ACC112 (cell line): ENCODE measurements around the gene DIAPH2.

ENCODE experiments used
- H2AFZ ChIP-seq: fragments of 200-600 bp; sonication (generic); one replicate; pipeline ENCODE4 v1.6.0; 2017; ENCODE audit warnings: antibody characterized with exemption, low read length; ENCODE audit not compliant: unreplicated experiment
- H3K27ac ChIP-seq: fragments of 200-600 bp; sonication (generic); 2 replicates; pipeline ENCODE4 v1.5.1; 2014; ENCODE audit warnings: low read depth, mild to moderate bottlenecking, antibody characterized with exemption, low read length, moderate library complexity
- H3K27me3 ChIP-seq: fragments of 200-600 bp; sonication (generic); 2 replicates; pipeline ENCODE4 v1.6.1; 2014; ENCODE audit warnings: mild to moderate bottlenecking, antibody characterized with exemption, low read length, moderate library complexity, mixed read lengths; ENCODE audit not compliant: insufficient read depth
- H3K36me3 ChIP-seq: fragments of 200-600 bp; sonication (generic); 2 replicates; pipeline ENCODE4 v1.6.1; 2016; ENCODE audit warnings: mild to moderate bottlenecking, antibody characterized with exemption, low read length, moderate library complexity, mixed read lengths; ENCODE audit not compliant: insufficient read depth
- H3K4me1 ChIP-seq: fragments of 200-600 bp; sonication (generic); one replicate; pipeline ENCODE4 v1.6.1; 2016; ENCODE audit warnings: low read length, mixed read lengths; ENCODE audit not compliant: insufficient read depth, unreplicated experiment, control insufficient read depth
- H3K4me3 ChIP-seq: fragments of 200-600 bp; sonication (generic); 2 replicates; pipeline ENCODE4 v1.5.1; 2014; ENCODE audit warnings: mild to moderate bottlenecking, low read depth, low read length
- H3K79me2 ChIP-seq: fragments of 200-600 bp; sonication (generic); one replicate; pipeline ENCODE4 v1.6.0; 2016; ENCODE audit warnings: low read length; ENCODE audit not compliant: control insufficient read depth, unreplicated experiment, insufficient read depth

DIAPH2 gene

GRCh38 chrX:97066381-97066780 lies 381.7 kb downstream of the DIAPH2 start:
- no peak overlapping the region for H3K27ac ChIP-seq
- no peak overlapping the region for H2AFZ ChIP-seq
- H3K27me3 ChIP-seq = no peaks in the 10 kb centered on the region
- no peak overlapping the region for H3K4me3 ChIP-seq
- no peaks in the 10 kb centered on the region for H3K36me3 ChIP-seq
- no peaks in the 10 kb centered on the region for H3K79me2 ChIP-seq
- H3K4me1 ChIP-seq = no peaks in the 10 kb centered on the region

GRCh38 chrX:97070346-97070745 lies 385.7 kb downstream of the DIAPH2 start:
- Histone ChIP-seq H2AFZ (no peak overlapping the region), H3K27me3 (no peaks in the 10 kb centered on the region), H3K36me3 (no peaks in the 10 kb centered on the region), H3K4me3 (no peak overlapping the region), H3K27ac (no peak overlapping the region), H3K4me1 (no peaks in the 10 kb centered on the region), H3K79me2 (no peaks in the 10 kb centered on the region)

- H3K36me3 ChIP-seq = no peaks in the 10 kb centered on the region
- H3K79me2 ChIP-seq = no peaks in the 10 kb centered on the region
- H3K27ac ChIP-seq = no peak overlapping the region
- no peaks in the 10 kb centered on the region for H3K27me3 ChIP-seq
- H2AFZ ChIP-seq = no peak overlapping the region
- no peaks in the 10 kb centered on the region for H3K4me1 ChIP-seq
- no peak overlapping the region for H3K4me3 ChIP-seq
Observed at GRCh38 chrX:97074400-97074799, 389.8 kb downstream of the DIAPH2 start.

GRCh38 chrX:97089116-97089515 lies 404.5 kb downstream of the DIAPH2 start:
- Histone ChIP-seq H3K36me3 (no peaks in the 10 kb centered on the region), H3K27me3 (no peaks in the 10 kb centered on the region), H3K4me3 (no peak overlapping the region), H3K27ac (no peak overlapping the region), H2AFZ (no peak overlapping the region), H3K4me1 (no peaks in the 10 kb centered on the region), H3K79me2 (no peaks in the 10 kb centered on the region)

GRCh38 chrX:97096385-97096784 lies 411.7 kb downstream of the DIAPH2 start:
- Histone ChIP-seq H3K4me3 (no peak overlapping the region), H3K27me3 (no peaks in the 10 kb centered on the region), H3K79me2 (no peaks in the 10 kb centered on the region), H3K4me1 (no peaks in the 10 kb centered on the region), H3K36me3 (no peaks in the 10 kb centered on the region), H3K27ac (no peak overlapping the region), H2AFZ (no peak overlapping the region)

GRCh38 chrX:97102938-97103337 lies 418.3 kb downstream of the DIAPH2 start:
- no peak overlapping the region for H3K4me3 ChIP-seq
- no peaks in the 10 kb centered on the region for H3K27me3 ChIP-seq
- no peak overlapping the region for H2AFZ ChIP-seq
- H3K79me2 ChIP-seq = no peaks in the 10 kb centered on the region
- no peak overlapping the region for H3K27ac ChIP-seq
- H3K36me3 ChIP-seq = no peaks in the 10 kb centered on the region
- no peaks in the 10 kb centered on the region for H3K4me1 ChIP-seq

- no peak overlapping the region for H3K4me3 ChIP-seq
- H3K27ac ChIP-seq = no peak overlapping the region
- no peaks in the 10 kb centered on the region for H3K79me2 ChIP-seq
- H3K36me3 ChIP-seq = no peaks in the 10 kb centered on the region
- no peak overlapping the region for H2AFZ ChIP-seq
- H3K4me1 ChIP-seq = no peaks in the 10 kb centered on the region
- H3K27me3 ChIP-seq = no peaks in the 10 kb centered on the region
Observed at GRCh38 chrX:97109730-97110129, 425.1 kb downstream of the DIAPH2 start.

GRCh38 chrX:97117572-97117971 lies 432.9 kb downstream of the DIAPH2 start:
- H3K27me3 ChIP-seq = no peaks in the 10 kb centered on the region
- H3K79me2 ChIP-seq = no peaks in the 10 kb centered on the region
- no peaks in the 10 kb centered on the region for H3K36me3 ChIP-seq
- no peak overlapping the region for H2AFZ ChIP-seq
- no peak overlapping the region for H3K4me3 ChIP-seq
- H3K4me1 ChIP-seq = no peaks in the 10 kb centered on the region
- no peak overlapping the region for H3K27ac ChIP-seq

- Histone ChIP-seq H3K27me3 (no peaks in the 10 kb centered on the region), H3K79me2 (no peaks in the 10 kb centered on the region), H3K4me1 (no peaks in the 10 kb centered on the region), H3K27ac (no peak overlapping the region), H2AFZ (no peak overlapping the region), H3K4me3 (no peak overlapping the region), H3K36me3 (no peaks in the 10 kb centered on the region)
Observed at GRCh38 chrX:97119474-97120109, 434.9 kb downstream of the DIAPH2 start.

- H3K36me3 ChIP-seq = no peaks in the 10 kb centered on the region
- H3K27ac ChIP-seq = no peak overlapping the region
- no peaks in the 10 kb centered on the region for H3K27me3 ChIP-seq
- peaks cover 4% of the 10 kb centered on the region for H3K4me1 ChIP-seq
- H3K4me3 ChIP-seq = no peak overlapping the region
- H3K79me2 ChIP-seq = no peaks in the 10 kb centered on the region
- H2AFZ ChIP-seq = no peak overlapping the region
Observed at GRCh38 chrX:97123001-97123400, 438.4 kb downstream of the DIAPH2 start.

GRCh38 chrX:97126020-97126419 lies 441.4 kb downstream of the DIAPH2 start:
- Histone ChIP-seq H3K27me3 (no peaks in the 10 kb centered on the region), H3K4me3 (no peak overlapping the region), H3K79me2 (no peaks in the 10 kb centered on the region), H3K36me3 (no peaks in the 10 kb centered on the region), H3K4me1 (peaks cover 4% of the 10 kb centered on the region), H3K27ac (no peak overlapping the region), H2AFZ (no peak overlapping the region)
